ENCODE results near the gene BANF2.

DNA sequence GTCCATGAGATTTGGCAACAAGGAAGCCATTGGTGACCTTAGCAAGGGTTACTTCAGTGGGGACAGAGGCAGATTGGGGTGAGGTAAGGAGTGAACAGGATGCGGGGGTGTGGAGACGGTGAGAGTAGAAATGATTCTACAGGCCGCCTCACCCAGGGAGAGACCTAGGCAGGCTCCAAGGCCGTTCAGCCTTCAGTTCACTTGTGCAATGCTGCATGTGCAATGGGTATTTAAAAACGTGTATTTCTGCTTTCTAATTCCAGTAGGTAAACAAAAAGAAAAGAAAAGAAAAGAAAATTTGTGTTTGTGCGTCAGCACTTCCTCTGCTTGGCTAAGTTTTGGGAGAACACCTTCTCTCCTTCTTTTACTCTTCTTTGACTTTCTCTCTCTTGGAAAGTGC is 56.8 kb downstream of the BANF2 start:
- TF ChIP-seq CTCF (IDR thresholded peaks at IDR 0.05) (no peak), POLR2A (IDR thresholded peaks at IDR 0.05) (no peak), POLR2AphosphoS5 (IDR thresholded peaks at IDR 0.05) (no peak)
